ENCODE measurements around the gene FOSL2. TPM values are rescaled to one million over a fixed set of nuclear protein-coding genes. Genes with fewer than 3 reads are reported as not detected.

The FOSL2 gene
- total and polyA plus RNA-seq, 5 donors = 38.9 to 128 (median 47.0) TPM

DNA sequence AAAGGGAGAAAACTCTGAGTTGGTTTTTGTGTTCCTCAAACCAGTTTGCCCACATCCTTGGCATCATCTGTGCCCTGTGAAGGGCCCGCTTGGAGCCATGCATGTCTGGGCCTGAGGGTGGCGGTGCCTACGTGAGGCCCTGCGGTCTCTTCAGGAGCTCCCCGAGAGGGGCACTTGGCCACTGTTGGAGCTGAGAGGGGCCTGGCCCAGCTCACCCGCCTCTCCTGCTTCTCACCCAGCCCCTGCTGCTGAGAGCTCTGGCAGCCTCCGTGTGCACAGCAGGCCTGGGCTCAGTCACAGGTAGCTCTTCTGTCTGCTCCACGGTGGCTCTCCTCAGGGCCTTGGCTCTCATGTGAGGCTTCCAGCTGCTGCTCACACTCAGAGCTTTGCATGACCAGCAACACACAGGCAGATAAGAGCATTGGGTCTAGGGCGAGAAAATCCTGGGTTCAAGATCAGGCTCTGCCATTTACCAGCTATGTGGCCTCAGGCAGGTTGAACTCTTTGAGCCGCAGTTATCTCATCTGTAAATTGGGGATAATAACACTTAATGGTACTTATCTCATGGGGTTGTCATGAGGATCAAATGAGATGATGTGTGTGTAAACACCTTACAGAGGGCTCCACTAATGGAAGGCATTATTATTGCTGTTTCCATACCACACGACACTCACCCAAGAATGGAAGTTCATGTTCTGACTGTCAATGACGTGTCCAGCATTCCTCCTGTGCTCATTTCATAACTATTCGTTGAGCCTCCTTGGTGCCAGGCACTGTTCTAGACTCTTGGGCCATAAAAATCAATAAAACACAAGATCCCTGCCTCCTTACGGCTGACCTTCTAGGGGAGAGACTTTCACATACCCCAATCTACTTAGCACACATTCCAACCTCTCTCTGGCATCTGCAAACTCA is 61.6 kb downstream of the FOSL2 start:
- ATAC-seq (no peak), DNase-seq (no peak)
- H3K9me3 ChIP-seq (ENCODE audit: control insufficient read depth, low read length) = no peaks in the 10 kb centered on the region
- intact Hi-C loops (cut with DNase I) = loop anchor here (5.0 to 10.0 kb wide), 3 partner anchors 699 to 752 kb away; no protein-coding TSS in a partner anchor
- H3K4me3 ChIP-seq (ENCODE audit: low read length) = no peak overlapping the region
- WGBS = 90% methylated on average over 14 of the region's 14 CpGs
- H3K27ac ChIP-seq (ENCODE audit: low read length) = no peak overlapping the region
- H3K27me3 ChIP-seq (ENCODE audit: control insufficient read depth, insufficient read depth) = no peaks in the 10 kb centered on the region
- H3K4me1 ChIP-seq (ENCODE audit: control insufficient read depth, insufficient read depth, low read length) = no peaks in the 10 kb centered on the region

- ATAC-seq = no peak
- DNase-seq = no peak
- Histone ChIP-seq H3K27ac (ENCODE audit: low read length) (no peak overlapping the region), H3K4me1 (ENCODE audit: control insufficient read depth, insufficient read depth, low read length) (no peaks in the 10 kb centered on the region), H3K27me3 (ENCODE audit: control insufficient read depth, insufficient read depth) (no peaks in the 10 kb centered on the region), H3K9me3 (ENCODE audit: control insufficient read depth, low read length) (no peaks in the 10 kb centered on the region), H3K4me3 (ENCODE audit: low read length) (no peak overlapping the region)
- WGBS = 85% methylated on average over 10 of the region's 10 CpGs
- intact Hi-C loops (cut with DNase I) = loop anchor here in 3 of 4 donors (10.0 kb wide), 2 partner anchors 702 to 752 kb away; no protein-coding TSS in a partner anchor
These were observed 64.6 kb downstream of the FOSL2 start for GRCh38 chr2:28457237-28457636.

DNA sequence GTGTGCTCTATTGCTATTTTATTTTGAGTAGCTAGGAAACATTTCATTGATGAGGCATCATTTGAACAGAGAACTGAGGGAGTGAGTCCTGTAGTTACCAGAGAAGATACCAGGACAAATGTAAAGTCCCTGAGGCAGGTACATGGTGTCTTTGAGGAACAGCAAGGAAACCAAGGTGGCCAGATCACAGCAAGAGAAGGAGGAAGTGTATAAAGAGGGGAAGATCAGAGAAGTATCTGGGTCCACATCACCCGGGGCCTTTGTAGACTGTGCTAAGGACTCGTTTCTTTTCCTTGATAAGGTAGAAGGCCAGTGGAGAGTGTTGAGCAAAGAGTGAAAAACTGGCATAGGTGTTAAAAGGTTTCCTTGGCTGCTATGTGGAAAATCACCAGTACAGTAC is 68.4 kb downstream of the FOSL2 start:
- intact Hi-C loops (cut with DNase I) = no loop called here
- WGBS = 59% methylated on average over 2 of the region's 2 CpGs

GRCh38 chr2:28462122-28462521 is 69.5 kb downstream of the FOSL2 start:
- H3K4me3 ChIP-seq (ENCODE audit: low read length) = no peak overlapping the region
- no peak for DNase-seq
- H3K27me3 ChIP-seq (ENCODE audit: control insufficient read depth, insufficient read depth) = no peaks in the 10 kb centered on the region
- no peaks in the 10 kb centered on the region for H3K4me1 ChIP-seq (ENCODE audit: control insufficient read depth, insufficient read depth, low read length)
- H3K9me3 ChIP-seq (ENCODE audit: control insufficient read depth, low read length) = no peaks in the 10 kb centered on the region
- intact Hi-C loops (cut with DNase I) = no loop called here
- no peak overlapping the region for H3K27ac ChIP-seq (ENCODE audit: low read length)
- no peak for ATAC-seq

More for the DNA sequence above, 68.4 kb downstream of the FOSL2 start:
- Histone ChIP-seq H3K4me1 (ENCODE audit: control insufficient read depth, insufficient read depth, low read length) (no peaks in the 10 kb centered on the region), H3K27ac (ENCODE audit: low read length) (no peak overlapping the region), H3K4me3 (ENCODE audit: low read length) (no peak overlapping the region), H3K27me3 (ENCODE audit: control insufficient read depth, insufficient read depth) (no peaks in the 10 kb centered on the region), H3K9me3 (ENCODE audit: control insufficient read depth, low read length) (no peaks in the 10 kb centered on the region)
- ATAC-seq = no peak
- no peak for DNase-seq

DNA sequence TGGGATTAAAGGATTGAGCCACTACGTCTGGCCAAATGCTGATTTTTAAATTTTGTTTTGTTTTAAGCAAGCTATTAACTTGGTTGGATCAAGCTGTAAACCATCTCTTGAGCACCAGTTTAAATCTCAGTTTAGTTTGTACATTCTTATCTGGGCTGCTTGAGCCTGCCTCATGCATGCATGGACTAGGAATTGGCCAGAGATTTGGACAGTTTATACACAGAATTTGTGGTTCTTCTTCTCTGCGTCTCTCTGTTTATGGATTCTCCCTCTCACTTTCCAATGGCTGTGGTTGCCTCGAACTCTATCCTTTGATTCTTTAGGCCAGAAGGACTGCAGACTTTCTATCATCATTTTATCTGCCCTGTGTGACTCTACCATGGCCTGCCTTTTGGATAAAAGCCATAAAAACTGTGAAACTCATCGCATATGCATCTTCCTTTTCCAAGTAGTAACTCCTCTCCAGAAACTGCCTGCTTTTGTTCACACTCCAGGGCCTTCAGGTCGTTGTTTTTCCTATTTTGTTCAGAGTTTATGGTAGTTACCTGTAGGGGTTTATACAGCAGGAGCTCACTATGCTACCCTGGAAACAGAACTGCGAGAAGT is 70.7 kb downstream of the FOSL2 start:
- ATAC-seq (no peak), DNase-seq (no peak)
- WGBS = 71% methylated on average over 6 of the region's 6 CpGs
- H3K9me3 ChIP-seq (ENCODE audit: control insufficient read depth, low read length) = no peaks in the 10 kb centered on the region
- H3K4me3 ChIP-seq (ENCODE audit: low read length) = no peak overlapping the region
- H3K27me3 ChIP-seq (ENCODE audit: control insufficient read depth, insufficient read depth) = no peaks in the 10 kb centered on the region
- no peak overlapping the region for H3K27ac ChIP-seq (ENCODE audit: low read length)
- intact Hi-C loops (cut with DNase I) = no loop called here
- no peaks in the 10 kb centered on the region for H3K4me1 ChIP-seq (ENCODE audit: control insufficient read depth, insufficient read depth, low read length)

DNA sequence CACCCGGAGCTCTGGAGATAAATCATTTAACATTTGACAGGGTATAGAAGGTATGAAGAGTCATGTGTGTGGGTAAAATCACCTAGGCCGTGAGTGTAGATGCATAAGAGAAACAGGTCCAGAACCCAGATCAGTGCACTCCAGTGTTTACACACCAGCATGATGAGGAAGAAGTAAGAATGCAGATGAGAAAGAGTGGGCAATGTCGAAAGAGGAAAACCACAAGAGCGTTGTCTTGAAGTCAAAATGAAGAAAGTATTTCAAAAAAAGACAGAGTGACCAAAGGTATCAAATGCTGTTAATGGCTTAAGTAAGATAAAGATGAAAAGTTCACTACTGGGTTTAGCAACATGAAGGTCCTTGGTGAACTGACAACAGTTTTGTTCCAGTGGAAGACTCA is 71.2 kb downstream of the FOSL2 start:
- no peak overlapping the region for H3K4me3 ChIP-seq (ENCODE audit: low read length)
- WGBS = 84% methylated on average over 4 of the region's 4 CpGs
- H3K4me1 ChIP-seq (ENCODE audit: control insufficient read depth, insufficient read depth, low read length) = no peaks in the 10 kb centered on the region
- no peaks in the 10 kb centered on the region for H3K27me3 ChIP-seq (ENCODE audit: control insufficient read depth, insufficient read depth)
- H3K9me3 ChIP-seq (ENCODE audit: control insufficient read depth, low read length) = no peaks in the 10 kb centered on the region
- DNase-seq = no peak
- intact Hi-C loops (cut with DNase I) = no loop called here
- no peak for ATAC-seq
- no peak overlapping the region for H3K27ac ChIP-seq (ENCODE audit: low read length)

- intact Hi-C loops (cut with DNase I) = no loop called here
- ATAC-seq (no peak), DNase-seq (no peak)
- H3K27me3 ChIP-seq (ENCODE audit: control insufficient read depth, insufficient read depth) = no peaks in the 10 kb centered on the region
- no peak overlapping the region for H3K4me3 ChIP-seq (ENCODE audit: low read length)
- H3K27ac ChIP-seq (ENCODE audit: low read length) = no peak overlapping the region
- H3K4me1 ChIP-seq (ENCODE audit: control insufficient read depth, insufficient read depth, low read length) = no peaks in the 10 kb centered on the region
- WGBS = 65% methylated on average over 8 of the region's 8 CpGs
- no peaks in the 10 kb centered on the region for H3K9me3 ChIP-seq (ENCODE audit: control insufficient read depth, low read length)
These were observed 72.7 kb downstream of the FOSL2 start for GRCh38 chr2:28465148-28465885.

Other genes starting within 250 kb of the FOSL2 start
- 1 to 10 TPM; 2.1 to 2.7 (median 2.3) TPM for gene PLB1, start 103.2 kb downstream of the FOSL2 start, total RNA-seq
- 0.86 TPM for gene PLB1, start 103.2 kb downstream of the FOSL2 start, polyA plus RNA-seq

Measured in right cardiac atrium (tissue), 5 donors.